Activated CD4-positive, alpha-beta T cell treated with anti-CD3 and anti-CD28 coated beads, Interleukin-10, Interleukin-2, amounts not matched to agents 100 ng/mL and 50 ng/mL, durations not matched to agents 16 hours and 8 hours (primary cell): ENCODE measurements around the gene CYSTM1.

Experiments
- DNase-seq: peaks from one replicate; pipeline ENCODE4 v3.0.0-alpha.2; 2020

The CYSTM1 gene

DNA sequence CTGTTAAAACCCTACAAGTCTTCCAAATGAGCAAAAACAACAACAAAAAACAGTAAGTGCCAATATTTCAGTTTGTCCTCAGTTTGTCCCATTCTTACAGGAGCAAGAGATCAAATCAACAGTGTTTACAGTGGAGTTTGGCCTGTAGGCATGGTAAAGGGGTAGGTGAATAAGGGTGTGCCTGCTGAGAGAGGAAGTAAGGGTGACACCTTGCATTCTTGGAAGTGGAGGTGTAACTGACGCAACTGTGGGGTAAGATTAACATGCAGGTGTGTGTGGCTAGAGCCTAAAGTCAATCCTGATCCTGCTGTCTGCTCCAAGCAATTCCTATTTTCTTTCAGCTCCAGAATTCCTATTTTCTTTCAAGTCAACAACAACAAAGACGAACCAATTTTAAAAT, 84.5 kb downstream of the CYSTM1 start:
- peak; percentile 35 for DNase-seq

DNA sequence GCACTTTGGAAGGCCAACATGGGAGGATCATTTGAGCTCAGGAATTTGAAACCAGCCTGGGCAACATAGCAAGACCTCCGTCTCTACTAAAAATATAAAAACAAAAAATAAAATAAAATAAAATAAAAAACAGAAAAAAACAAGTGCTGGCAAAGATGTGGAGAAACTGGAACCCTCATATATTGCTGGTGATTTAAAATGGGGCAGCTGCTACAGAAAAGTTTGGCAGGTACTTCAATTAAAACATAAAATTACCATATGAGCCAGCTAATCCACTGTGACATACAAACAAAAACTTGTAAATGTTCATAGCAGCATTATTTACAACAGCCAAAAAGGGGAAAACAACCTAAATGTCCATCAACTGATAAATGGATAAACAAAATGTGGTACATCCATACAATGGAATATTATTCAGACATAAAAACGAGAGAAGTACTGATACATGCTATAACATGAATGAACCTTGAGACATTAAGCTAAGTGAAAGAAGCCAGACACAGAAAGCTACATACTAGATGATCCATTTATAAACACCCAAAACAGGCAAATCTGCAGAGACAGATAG, 85.2 kb downstream of the CYSTM1 start:
- no peak for DNase-seq

DNA sequence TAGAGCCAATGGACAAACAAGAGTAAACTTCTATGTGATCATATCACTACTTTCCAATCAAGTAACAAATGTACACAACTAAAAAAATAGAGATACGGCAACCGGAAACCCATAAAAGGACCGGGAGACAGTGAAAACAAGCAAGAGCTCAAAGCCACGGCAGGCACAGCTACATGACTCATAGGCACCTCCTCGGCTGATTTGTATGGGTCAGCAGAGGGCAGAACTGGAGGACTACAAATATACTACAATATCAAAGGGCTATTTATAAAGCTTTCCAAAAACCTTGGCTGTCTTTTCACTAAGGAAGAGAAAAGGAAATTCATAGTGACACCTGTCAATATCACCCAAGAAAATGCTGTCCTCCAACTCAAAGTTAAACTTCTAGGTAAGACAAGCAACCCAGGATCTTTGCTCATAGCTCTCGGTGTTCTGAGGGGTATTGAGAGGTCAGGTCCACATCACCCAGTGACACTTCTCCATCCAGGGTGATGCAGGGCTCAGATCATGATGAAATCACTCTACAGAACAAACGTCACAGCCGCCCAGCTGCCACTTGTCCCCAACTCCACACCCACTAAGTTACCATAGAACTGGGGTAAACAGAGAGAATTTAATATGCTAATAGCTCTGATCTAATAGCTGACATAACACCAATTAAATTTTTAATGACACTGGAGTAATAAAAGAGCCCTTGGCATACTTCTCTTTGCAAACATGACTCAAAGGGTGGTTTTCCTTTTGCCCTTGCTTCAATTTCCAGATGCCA, 86.6 kb downstream of the CYSTM1 start:
- peak; percentile 53 for DNase-seq

DNA sequence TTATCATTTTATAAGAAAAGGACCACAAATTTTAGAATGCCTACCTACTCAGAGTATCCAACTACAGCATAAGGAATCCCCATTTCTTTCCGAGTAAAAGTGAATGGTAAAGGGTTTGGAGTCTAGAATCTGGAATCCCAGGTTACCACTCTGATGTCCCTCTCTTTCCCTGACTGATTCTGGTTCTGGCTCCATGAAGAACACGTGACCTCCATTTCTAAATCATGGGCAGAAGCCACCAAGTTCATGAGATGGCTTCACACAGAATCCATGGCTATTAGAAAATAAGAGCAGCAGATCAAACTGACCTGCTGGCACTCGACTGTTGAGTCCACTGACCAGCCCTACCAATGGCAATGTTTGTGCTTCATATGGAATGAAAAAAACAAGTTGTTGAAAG, 87.2 kb downstream of the CYSTM1 start:
- DNase-seq, result no peak

DNA sequence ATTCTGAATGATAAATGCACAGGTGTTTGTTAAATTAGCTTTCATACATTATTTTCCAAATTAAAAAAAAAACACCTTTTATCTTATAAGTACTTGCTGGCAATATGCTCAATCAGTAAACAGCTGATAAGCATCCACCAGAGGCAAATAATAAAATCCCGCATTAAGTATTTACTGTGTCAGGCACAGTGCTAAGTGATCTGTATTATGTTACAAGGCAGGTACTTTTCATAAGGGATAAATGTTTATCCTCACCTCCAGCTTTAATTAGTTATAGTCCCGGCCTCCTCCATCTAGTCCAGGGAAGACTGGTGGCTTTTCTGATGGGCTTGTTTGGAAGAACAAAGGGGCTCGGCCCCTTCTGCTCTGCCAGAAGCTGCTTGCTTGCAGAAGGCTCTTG, 87.9 kb downstream of the CYSTM1 start:
- DNase-seq, result no peak

DNA sequence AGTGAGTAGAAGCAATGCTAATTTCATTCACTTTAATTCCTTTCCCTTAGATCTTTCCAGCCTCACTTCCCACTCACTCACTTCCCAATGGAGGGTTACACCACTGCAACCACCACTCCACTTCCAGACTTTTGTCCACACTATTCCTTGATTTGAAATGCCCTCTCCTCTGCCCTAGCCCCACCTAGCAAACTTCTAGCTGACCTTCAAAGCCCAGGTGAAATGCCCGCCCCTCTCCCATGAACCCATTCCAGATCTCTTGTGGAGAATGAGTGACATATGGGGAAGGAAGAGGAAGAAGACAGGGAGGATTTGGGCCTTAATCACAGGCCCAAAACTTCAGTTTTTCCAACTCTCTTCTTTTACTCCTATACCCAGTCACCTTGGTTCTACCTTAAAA, 90.9 kb downstream of the CYSTM1 start:
- DNase-seq, result no peak

DNA sequence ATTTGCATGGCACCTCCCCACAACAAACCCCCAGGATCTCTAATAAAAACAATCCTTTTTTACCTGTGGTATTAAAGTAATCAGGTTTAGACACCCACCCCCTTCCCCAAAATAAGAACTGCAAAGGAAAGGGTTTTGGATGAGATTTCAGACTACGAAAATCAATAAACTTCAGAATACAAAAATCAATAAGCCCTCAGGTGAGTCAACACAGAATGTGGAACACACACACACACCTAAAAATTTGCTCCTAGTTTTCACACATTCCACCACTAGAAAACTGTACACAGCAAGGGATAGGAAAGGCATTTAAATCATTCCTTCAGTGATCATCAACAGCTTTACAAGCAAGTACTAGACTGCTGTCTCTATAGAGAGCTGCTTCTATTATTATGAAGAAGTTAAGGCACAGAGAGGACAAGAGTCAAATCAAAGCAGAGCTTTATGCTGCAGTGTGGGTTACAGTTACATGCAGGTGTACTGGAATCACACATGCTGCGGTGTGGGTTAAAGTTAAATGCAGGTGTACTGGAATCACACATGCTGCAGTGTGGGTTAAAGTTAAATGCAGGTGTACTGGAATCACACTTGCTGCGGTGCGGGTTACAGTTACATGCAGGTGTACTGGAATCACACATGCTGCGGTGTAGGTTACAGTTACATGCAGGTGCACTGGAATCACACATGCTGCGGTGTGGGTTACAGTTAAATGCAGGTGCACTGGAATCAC, 91.6 kb downstream of the CYSTM1 start:
- DNase-seq, result no peak

DNA sequence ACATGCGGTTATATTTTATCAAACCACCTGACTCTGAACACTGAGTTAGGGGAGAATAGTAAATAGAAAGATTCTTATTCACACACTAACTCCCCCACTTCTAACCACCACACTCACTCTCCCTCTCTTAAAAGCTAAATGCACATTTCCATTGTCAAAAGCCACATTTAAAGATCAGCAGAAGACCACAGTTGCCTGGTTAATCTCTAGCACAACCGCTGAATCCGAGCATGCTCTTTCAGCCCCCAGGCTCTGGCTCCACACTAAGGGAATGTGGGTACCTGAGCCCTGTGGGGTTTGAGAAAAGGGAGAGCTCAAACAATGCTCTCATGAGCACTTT, 92.2 kb downstream of the CYSTM1 start:
- DNase-seq, result no peak

DNA sequence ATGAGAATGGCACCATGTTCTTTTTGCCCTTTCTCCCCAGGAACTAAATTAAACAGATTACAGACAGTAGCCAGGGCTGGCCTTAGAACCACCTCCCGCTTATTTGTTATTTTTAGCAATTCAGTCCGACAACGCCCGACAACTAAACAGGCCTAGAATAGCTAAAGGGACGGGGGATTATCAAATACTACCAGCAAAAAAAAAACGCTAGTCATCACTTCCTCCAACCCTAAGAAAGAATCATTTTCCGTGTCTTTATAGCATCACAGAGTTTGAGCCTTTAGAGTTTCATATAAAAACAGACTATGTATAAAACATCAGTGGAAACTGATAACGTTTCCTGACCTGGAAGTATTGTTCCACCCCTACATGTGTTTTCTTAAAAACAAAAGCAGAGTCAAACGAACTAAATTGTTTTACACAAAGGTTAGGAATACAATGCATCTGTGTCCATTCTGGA, 92.6 kb downstream of the CYSTM1 start:
- no peak for DNase-seq

DNA sequence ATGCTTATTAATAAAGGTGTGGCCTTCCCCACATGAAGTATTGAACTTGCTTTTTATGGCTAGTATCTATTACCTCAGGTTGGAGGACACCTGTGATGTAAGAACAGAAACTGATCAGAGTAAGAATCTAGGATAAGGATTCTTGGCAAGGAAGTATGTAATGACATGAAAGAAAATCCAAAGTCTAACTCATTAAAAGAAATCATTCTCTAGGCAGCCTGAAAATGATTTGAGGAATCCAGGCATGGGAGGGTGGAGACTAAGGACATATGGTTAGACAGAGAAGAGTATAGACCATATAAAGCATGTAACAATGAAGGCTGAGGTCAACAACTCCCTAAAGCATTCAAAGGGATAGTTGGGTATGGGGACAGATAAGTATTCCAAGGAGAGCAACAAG, 95.0 kb downstream of the CYSTM1 start:
- no peak for DNase-seq

DNA sequence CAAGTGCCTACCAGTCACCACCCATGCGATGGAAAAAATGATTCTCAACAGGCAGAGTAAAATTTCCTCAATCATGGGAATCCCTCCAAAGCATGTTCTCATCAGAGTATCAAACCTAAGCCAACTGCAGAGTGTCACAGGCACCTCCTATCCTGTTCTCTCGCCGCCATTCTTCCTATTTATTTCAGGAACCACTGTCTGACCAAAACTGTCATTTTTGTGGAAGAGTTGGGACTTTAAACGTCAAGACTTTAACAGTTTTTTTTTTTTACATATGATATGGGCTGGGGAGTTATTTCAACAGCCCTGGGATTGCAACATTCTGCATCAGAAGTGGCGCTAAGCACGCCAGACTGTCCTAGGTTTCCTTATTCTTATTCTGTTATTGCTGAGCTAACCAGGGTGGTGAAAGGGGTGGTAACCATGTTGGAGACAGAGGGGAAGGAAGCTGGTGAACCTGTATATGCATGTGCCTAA, 98.5 kb downstream of the CYSTM1 start:
- no peak for DNase-seq

DNA sequence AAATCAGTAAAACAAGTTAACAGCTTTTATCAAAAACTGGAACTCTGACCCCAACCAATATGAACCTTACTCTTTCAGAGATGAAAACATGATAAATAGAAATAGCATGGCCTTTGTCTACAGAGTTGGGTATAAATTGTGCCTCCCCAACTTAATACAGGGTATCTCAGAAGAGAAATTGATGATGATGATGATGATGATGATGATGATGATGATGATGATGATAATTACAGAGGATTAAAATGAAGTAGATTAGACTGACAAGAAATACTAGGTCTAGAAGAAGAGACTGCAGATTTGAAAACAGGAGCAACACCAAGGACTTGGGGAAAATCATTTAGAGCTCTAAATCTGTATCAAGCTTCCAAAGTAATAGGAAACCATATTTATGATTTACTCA, 100.8 kb downstream of the CYSTM1 start:
- no peak for DNase-seq

DNA sequence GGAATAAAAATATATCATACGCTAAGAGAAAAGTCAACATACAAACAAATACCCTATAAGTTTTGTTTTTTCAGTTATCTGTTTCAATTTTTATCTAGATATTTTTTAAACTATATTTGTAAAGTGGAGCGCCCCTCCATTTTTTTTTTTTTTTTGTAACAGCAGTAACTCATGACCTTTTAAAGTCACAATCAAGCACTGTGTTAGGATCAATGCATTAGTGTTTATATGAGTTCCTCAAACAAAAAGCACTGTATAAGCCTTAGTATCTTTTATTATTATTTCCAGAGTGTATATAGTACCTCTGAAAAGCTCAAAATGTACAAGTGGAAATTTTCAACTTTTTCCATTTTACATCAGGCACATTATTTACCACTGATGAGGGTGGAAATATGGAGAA, 107.3 kb downstream of the CYSTM1 start:
- no peak for DNase-seq

DNA sequence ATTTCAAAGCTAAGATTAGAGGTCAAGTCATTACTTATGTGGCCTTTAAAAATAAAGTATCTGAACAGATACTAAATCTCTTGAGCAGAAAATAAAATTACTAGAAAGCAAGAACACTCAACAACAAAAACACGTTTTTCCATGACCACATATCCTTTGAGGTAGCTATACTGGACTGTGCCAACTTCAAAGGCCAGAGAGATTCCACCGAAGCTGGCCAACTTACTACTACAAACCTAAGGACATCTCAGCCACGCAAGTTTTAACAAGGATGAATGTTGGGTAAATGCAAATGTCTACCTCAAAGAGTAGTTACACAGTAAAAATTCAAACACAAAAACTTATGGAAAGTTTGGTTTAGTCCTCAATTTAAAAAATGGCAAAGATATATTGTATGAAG, 109.0 kb downstream of the CYSTM1 start:
- no peak for DNase-seq

DNA sequence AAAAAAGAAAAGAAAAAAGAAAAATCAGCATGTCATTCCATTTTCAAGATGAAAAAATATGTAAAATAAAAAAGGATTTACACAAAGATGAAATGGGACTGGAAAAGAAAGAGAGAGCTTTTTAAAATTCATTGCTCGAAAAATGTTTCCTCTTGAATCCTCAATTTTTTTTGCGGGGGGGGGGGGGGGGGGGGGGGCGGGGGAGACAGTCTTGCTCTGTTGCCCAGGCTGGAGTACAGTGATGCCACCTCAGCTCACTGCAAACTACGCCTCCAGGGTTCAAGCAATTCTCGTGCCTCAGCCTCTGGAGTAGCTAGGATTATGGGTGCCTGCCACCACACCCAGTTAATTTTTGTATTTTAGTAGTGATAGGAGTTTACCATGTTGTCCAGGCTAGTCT, 111.4 kb downstream of the CYSTM1 start:
- DNase-seq, result no peak

DNA sequence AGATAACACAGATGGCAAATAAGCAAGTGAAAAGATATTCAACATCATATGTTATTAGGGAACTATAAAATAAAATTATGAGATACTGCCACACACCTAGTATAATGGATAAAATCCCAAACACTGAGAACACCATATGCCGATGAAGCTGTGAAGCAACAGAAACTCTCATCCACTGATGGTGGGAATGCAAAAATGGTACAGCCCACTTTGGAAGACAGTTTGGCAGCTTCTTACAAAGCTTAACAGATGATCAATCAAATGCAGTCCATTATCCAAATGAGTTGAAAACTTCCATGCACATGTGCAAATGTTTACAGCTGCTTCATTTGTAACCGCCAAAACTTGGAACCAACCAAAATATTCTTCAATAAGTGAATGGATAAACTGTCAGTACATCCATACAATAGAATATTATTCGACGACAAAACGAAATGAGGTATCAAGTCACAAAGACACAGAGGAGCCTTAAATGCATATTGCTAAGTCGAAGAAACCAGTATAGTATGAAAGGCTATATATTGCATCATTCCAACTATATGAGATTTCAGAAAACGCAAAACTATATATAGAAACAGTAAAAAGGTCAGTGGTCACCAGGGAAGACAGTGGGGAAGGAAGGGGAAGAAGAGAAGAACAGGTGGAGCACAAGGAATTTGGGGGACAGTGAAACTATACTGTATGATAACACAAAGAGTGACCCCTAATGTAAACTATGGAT, 113.0 kb downstream of the CYSTM1 start:
- no peak for DNase-seq

DNA sequence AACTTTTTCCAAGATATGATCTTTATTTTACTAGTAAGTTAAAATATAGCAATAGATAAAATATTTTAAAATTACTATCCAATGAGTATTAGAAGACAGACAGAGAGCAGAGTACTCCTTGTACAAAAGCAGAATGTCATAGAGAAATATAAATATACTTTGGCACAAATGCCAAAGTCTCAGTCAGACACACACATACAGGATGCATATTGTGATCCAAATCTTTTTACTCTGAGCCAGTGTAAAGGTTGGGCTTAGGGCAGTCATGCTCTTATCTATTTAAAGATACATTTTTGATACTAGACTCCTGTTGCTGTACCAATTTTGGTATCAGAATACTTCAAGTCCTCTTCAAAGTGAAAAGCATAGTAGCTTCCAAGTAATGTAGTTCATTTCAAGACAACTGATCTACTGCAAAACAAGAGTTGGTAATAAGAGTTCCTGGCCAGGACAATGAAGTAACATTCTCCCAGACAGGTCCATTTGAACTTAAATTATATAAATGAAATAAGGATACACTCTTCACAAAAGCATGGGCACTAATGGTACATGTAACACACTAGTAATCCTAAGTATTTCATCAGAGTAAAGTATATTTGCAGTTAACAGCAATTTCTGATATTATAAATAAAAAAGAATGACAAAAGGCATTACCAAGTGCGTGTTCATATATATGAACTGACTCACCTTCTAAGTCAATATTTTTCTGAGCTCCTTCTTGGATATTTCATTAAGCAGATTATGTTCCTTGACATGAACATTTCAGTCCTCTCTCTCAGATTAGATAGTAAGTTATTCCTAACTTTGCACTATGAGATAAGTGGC, 117.4 kb downstream of the CYSTM1 start:
- DNase-seq, result no peak
